Thyroid gland (tissue), 4 donors: Measurements from ENCODE around the gene NCAPH2.

ENCODE experiments used
- POLR2A ChIP-seq, 2 donors: fragments of 450-650 bp; IDR thresholded peaks; one replicate each; pipeline ENCODE4 v1.6.1; 2017; ENCODE audit warnings: antibody characterized with exemption in 2 of 2, mild to moderate bottlenecking in 2 of 2, moderate library complexity in 1 of 2
- TF ChIP-seq, protein P1 (sequence below), 6 experiments: fragments of 200-600 bp in 3 of 6; fragments of 450-650 bp in 3 of 6; sonication (generic) in 3 of 6; IDR thresholded peaks; one replicate each; pipeline ENCODE4 v1.5.1; 2016 to 2019; ENCODE audit warnings: antibody characterized with exemption in 6 of 6, mild to moderate bottlenecking in 2 of 6, inconsistent platforms in 1 of 6, moderate library complexity in 1 of 6

DNA sequence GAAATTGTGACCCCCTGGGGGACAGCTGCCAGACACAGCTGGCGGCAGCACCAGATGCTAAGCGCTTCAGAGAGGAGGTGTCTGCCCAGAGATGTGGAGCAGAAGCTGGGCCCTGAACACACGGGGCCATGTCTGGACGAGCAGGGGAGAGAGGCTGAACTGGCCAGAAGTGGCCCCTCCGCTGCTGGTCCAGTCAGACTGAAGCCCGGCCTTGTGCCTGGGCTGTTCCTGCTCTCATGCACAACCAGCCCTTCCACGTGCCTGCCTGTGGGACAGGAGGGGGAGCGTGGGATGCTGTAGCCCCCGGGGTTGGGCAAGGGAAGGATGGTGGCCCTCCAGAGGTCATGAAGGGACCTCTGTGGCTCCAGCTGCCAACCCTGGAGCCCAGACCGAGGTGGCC, 24.9 kb upstream of the NCAPH2 start:
- TF ChIP-seq, protein P1, sequence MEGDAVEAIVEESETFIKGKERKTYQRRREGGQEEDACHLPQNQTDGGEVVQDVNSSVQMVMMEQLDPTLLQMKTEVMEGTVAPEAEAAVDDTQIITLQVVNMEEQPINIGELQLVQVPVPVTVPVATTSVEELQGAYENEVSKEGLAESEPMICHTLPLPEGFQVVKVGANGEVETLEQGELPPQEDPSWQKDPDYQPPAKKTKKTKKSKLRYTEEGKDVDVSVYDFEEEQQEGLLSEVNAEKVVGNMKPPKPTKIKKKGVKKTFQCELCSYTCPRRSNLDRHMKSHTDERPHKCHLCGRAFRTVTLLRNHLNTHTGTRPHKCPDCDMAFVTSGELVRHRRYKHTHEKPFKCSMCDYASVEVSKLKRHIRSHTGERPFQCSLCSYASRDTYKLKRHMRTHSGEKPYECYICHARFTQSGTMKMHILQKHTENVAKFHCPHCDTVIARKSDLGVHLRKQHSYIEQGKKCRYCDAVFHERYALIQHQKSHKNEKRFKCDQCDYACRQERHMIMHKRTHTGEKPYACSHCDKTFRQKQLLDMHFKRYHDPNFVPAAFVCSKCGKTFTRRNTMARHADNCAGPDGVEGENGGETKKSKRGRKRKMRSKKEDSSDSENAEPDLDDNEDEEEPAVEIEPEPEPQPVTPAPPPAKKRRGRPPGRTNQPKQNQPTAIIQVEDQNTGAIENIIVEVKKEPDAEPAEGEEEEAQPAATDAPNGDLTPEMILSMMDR (IDR thresholded peaks at IDR 0.05): no peak
- no peak for TF ChIP-seq POLR2A (IDR thresholded peaks at IDR 0.05)
